NCI-H446 treated with DMSO at 0.1 percent for 48 hours (cell line): ENCODE measurements around the gene RNF103.
"Not testable (repeated sequence)": the region's sequence is repeated elsewhere in the genome, so short reads cannot be mapped to it uniquely, and the experiment has no call there.

Experiments
- DNase-seq: peaks from one replicate; lab custom pipeline; 2025; lab: John Stamatoyannopoulos, UW

The RNF103 gene

GRCh38 chr2:86625096-86625495 lies 1.4 kb upstream of the RNF103 start:
- DNase-seq, result no peak

GRCh38 chr2:86624267-86624547 lies 542 bp upstream of the RNF103 start:
- no peak for DNase-seq

- DNase-seq, result no peak
Measured at GRCh38 chr2:86623043-86623493, 597 bp downstream of the RNF103 start.

- no peak for DNase-seq
Measured at GRCh38 chr2:86622519-86623042, 1.1 kb downstream of the RNF103 start.

GRCh38 chr2:86621280-86621943 lies 2.3 kb downstream of the RNF103 start:
- no peak for DNase-seq

- no peak for DNase-seq
Measured at GRCh38 chr2:86617738-86618137, 5.9 kb downstream of the RNF103 start.

- no peak for DNase-seq
Measured at GRCh38 chr2:86617153-86617552, 6.5 kb downstream of the RNF103 start.

GRCh38 chr2:86616502-86616901 lies 7.2 kb downstream of the RNF103 start:
- no peak for DNase-seq

- DNase-seq, result no peak
Measured at GRCh38 chr2:86615596-86615995, 8.1 kb downstream of the RNF103 start.

- DNase-seq, result no peak
Measured at GRCh38 chr2:86613515-86613914, 10.2 kb downstream of the RNF103 start.

- no peak for DNase-seq
Measured at GRCh38 chr2:86610871-86611270, 12.8 kb downstream of the RNF103 start.

- no peak for DNase-seq
Measured at GRCh38 chr2:86608832-86609410, 14.7 kb downstream of the RNF103 start.

GRCh38 chr2:86603905-86604304 lies 19.8 kb downstream of the RNF103 start:
- DNase-seq, result no peak

- DNase-seq, result no peak
Measured at GRCh38 chr2:86598966-86599365, 24.7 kb downstream of the RNF103 start.

GRCh38 chr2:86596118-86596517 lies 27.5 kb downstream of the RNF103 start:
- DNase-seq, result no peak

- no peak for DNase-seq
Measured at GRCh38 chr2:86593266-86593665, 30.4 kb downstream of the RNF103 start.

GRCh38 chr2:86592547-86593230 lies 31.0 kb downstream of the RNF103 start:
- DNase-seq, result peak; percentile 60

GRCh38 chr2:86589701-86590100 lies 34.0 kb downstream of the RNF103 start:
- not testable (repeated sequence) for DNase-seq

- DNase-seq, result no peak
Measured at GRCh38 chr2:86584151-86584913, 39.3 kb downstream of the RNF103 start.

- DNase-seq, result no peak
Measured at GRCh38 chr2:86580560-86580959, 43.1 kb downstream of the RNF103 start.

- DNase-seq, result no peak
Measured at GRCh38 chr2:86577817-86578456, 45.7 kb downstream of the RNF103 start.

GRCh38 chr2:86570059-86570458 lies 53.6 kb downstream of the RNF103 start:
- DNase-seq, result no peak
